ENCODE results near the gene ARHGEF1.

- TF ChIP-seq CTCF (IDR thresholded peaks at IDR 0.05; ENCODE audit: low read depth, low read length), result no peak
- no peak for TF ChIP-seq POLR2A (IDR thresholded peaks at IDR 0.05; ENCODE audit: extremely low read depth, insufficient read length)
- TF ChIP-seq MAX (IDR thresholded peaks at IDR 0.05; ENCODE audit: low read depth, low read length), result no peak
Measured at GRCh38 chr19:41886761-41887710, 4.1 kb downstream of the ARHGEF1 start.
